Measurements from ENCODE around the gene CADPS2. TPM values are rescaled to one million over a fixed set of nuclear protein-coding genes. Genes with fewer than 3 reads are reported as not detected.

Gene CADPS2
- total and polyA plus RNA-seq, 4 donors = 5.6 to 41.1 (median 11.0) TPM

GRCh38 chr7:122467661-122468449 lies 418.4 kb downstream of the CADPS2 start:
- TF ChIP-seq GABPA (IDR thresholded peaks at IDR 0.05 in 1 of 2, conservative IDR thresholded peaks at IDR 0.05 in 1 of 2) (no peak), HNF4G (IDR thresholded peaks at IDR 0.05) (no peak), NR2F2 (IDR thresholded peaks at IDR 0.05) (no peak), HNF4A (conservative IDR thresholded peaks at IDR 0.05) (no peak)
- TF ChIP-seq, protein P1, sequence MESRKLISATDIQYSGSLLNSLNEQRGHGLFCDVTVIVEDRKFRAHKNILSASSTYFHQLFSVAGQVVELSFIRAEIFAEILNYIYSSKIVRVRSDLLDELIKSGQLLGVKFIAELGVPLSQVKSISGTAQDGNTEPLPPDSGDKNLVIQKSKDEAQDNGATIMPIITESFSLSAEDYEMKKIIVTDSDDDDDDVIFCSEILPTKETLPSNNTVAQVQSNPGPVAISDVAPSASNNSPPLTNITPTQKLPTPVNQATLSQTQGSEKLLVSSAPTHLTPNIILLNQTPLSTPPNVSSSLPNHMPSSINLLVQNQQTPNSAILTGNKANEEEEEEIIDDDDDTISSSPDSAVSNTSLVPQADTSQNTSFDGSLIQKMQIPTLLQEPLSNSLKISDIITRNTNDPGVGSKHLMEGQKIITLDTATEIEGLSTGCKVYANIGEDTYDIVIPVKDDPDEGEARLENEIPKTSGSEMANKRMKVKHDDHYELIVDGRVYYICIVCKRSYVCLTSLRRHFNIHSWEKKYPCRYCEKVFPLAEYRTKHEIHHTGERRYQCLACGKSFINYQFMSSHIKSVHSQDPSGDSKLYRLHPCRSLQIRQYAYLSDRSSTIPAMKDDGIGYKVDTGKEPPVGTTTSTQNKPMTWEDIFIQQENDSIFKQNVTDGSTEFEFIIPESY (IDR thresholded peaks at IDR 0.05) = no peak
- TF ChIP-seq, protein P2, sequence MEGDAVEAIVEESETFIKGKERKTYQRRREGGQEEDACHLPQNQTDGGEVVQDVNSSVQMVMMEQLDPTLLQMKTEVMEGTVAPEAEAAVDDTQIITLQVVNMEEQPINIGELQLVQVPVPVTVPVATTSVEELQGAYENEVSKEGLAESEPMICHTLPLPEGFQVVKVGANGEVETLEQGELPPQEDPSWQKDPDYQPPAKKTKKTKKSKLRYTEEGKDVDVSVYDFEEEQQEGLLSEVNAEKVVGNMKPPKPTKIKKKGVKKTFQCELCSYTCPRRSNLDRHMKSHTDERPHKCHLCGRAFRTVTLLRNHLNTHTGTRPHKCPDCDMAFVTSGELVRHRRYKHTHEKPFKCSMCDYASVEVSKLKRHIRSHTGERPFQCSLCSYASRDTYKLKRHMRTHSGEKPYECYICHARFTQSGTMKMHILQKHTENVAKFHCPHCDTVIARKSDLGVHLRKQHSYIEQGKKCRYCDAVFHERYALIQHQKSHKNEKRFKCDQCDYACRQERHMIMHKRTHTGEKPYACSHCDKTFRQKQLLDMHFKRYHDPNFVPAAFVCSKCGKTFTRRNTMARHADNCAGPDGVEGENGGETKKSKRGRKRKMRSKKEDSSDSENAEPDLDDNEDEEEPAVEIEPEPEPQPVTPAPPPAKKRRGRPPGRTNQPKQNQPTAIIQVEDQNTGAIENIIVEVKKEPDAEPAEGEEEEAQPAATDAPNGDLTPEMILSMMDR (IDR thresholded peaks at IDR 0.05; ENCODE audit: low read depth, low read length, missing input control) = no peak
- TF ChIP-seq, protein P3, sequence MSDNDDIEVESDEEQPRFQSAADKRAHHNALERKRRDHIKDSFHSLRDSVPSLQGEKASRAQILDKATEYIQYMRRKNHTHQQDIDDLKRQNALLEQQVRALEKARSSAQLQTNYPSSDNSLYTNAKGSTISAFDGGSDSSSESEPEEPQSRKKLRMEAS (IDR thresholded peaks at IDR 0.05) = no peak
- no peak for DNase-seq (ENCODE audit: low spot score)
- no peaks in the 10 kb centered on the region for H3K9me3 ChIP-seq (ENCODE audit: control insufficient read depth in 4 of 4, low read length in 3 of 4)
- WGBS = 79% methylated on average over 4 of the region's 4 CpGs
- H3K27ac ChIP-seq (ENCODE audit: low read depth in 1 of 2, low read length in 2 of 2) = no peak overlapping the region
- peaks cover 0 to 2% (median 0%) of the 10 kb centered on the region in 4 donors for H3K36me3 ChIP-seq (ENCODE audit: control insufficient read depth in 4 of 4, insufficient read depth in 3 of 4, low read depth in 1 of 4, low read length in 3 of 4)
- H3K27me3 ChIP-seq (ENCODE audit: control insufficient read depth in 4 of 4, insufficient read depth in 4 of 4, low read length in 3 of 4) = no peaks in the 10 kb centered on the region
- no peaks in the 10 kb centered on the region for H3K4me1 ChIP-seq (ENCODE audit: control insufficient read depth in 4 of 4, insufficient read depth in 4 of 4, low read length in 3 of 4)
- no peak overlapping the region for H3K9ac ChIP-seq (ENCODE audit: low read depth in 1 of 2, low read length in 2 of 2)
- no peak overlapping the region for H3K4me3 ChIP-seq (ENCODE audit: low read depth in 1 of 3, low read length in 3 of 3)

DNA sequence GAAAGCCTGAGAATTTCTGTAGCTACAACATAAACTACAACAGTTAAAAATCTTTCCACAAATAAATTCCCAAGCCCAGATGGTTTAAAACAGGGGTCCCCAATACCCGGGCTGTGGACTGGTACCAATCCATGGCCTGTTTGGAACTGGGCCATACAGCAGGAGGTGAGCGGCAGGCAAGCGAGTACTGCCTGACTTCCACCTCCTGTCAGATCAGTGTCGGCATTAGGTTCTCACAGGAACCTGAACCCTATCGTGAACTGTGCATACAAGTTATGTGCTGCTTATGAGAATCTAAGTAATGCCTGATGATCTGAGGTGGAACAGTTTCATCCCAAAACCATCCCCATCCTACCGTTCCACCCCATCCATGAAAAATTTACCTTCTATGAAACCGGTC lies 421.0 kb downstream of the CADPS2 start:
- Histone ChIP-seq H3K9me3 (ENCODE audit: control insufficient read depth in 4 of 4, low read length in 3 of 4) (no peaks in the 10 kb centered on the region), H3K9ac (ENCODE audit: low read depth in 1 of 2, low read length in 2 of 2) (no peak overlapping the region), H3K4me3 (ENCODE audit: low read depth in 1 of 3, low read length in 3 of 3) (no peak overlapping the region), H3K27me3 (ENCODE audit: control insufficient read depth in 4 of 4, insufficient read depth in 4 of 4, low read length in 3 of 4) (no peaks in the 10 kb centered on the region), H3K4me1 (ENCODE audit: control insufficient read depth in 4 of 4, insufficient read depth in 4 of 4, low read length in 3 of 4) (no peaks in the 10 kb centered on the region), H3K27ac (ENCODE audit: low read depth in 1 of 2, low read length in 2 of 2) (no peak overlapping the region), H3K36me3 (ENCODE audit: control insufficient read depth in 4 of 4, insufficient read depth in 3 of 4, low read depth in 1 of 4, low read length in 3 of 4) (peaks cover 0 to 2% (median 0%) of the 10 kb centered on the region in 4 donors)
- 95% methylated on average over 7 of the region's 7 CpGs for WGBS
- no peak for DNase-seq (ENCODE audit: low spot score)
- TF ChIP-seq SP1 (IDR thresholded peaks at IDR 0.05) (no peak), FOXA2 (IDR thresholded peaks at IDR 0.05) (no peak), GABPA (IDR thresholded peaks at IDR 0.05 in 1 of 2, conservative IDR thresholded peaks at IDR 0.05 in 1 of 2) (no peak), RXRA (IDR thresholded peaks at IDR 0.05) (no peak), EGR1 (IDR thresholded peaks at IDR 0.05; ENCODE audit: low read depth in 2 of 2) (no peak), TAF1 (conservative IDR thresholded peaks at IDR 0.05) (no peak), HNF4A (conservative IDR thresholded peaks at IDR 0.05) (no peak), JUND (IDR thresholded peaks at IDR 0.05) (no peak), HNF4G (IDR thresholded peaks at IDR 0.05) (no peak), RAD21 (IDR thresholded peaks at IDR 0.05) (no peak), FOXA1 (IDR thresholded peaks at IDR 0.05) (no peak), NR2F2 (IDR thresholded peaks at IDR 0.05) (no peak), ATF3 (IDR thresholded peaks at IDR 0.05) (no peak), YY1 (IDR thresholded peaks at IDR 0.05) (no peak)
- TF ChIP-seq, protein P1 (IDR thresholded peaks at IDR 0.05) = no peak
- TF ChIP-seq, protein P2 (IDR thresholded peaks at IDR 0.05; ENCODE audit: low read depth, low read length, missing input control) = no peak
- TF ChIP-seq, protein P4, sequence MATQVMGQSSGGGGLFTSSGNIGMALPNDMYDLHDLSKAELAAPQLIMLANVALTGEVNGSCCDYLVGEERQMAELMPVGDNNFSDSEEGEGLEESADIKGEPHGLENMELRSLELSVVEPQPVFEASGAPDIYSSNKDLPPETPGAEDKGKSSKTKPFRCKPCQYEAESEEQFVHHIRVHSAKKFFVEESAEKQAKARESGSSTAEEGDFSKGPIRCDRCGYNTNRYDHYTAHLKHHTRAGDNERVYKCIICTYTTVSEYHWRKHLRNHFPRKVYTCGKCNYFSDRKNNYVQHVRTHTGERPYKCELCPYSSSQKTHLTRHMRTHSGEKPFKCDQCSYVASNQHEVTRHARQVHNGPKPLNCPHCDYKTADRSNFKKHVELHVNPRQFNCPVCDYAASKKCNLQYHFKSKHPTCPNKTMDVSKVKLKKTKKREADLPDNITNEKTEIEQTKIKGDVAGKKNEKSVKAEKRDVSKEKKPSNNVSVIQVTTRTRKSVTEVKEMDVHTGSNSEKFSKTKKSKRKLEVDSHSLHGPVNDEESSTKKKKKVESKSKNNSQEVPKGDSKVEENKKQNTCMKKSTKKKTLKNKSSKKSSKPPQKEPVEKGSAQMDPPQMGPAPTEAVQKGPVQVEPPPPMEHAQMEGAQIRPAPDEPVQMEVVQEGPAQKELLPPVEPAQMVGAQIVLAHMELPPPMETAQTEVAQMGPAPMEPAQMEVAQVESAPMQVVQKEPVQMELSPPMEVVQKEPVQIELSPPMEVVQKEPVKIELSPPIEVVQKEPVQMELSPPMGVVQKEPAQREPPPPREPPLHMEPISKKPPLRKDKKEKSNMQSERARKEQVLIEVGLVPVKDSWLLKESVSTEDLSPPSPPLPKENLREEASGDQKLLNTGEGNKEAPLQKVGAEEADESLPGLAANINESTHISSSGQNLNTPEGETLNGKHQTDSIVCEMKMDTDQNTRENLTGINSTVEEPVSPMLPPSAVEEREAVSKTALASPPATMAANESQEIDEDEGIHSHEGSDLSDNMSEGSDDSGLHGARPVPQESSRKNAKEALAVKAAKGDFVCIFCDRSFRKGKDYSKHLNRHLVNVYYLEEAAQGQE (IDR thresholded peaks at IDR 0.05) = no peak
- TF ChIP-seq, protein P3 (IDR thresholded peaks at IDR 0.05) = no peak

All from liver (tissue), 9 donors.